ENCODE data around the gene TECTA.

GRCh38 chr11:121095561-121095960 lies 5.5 kb upstream of the TECTA start:
- no peak for TF ChIP-seq REST (IDR thresholded peaks at IDR 0.05)
- no peak for TF ChIP-seq CTCF (IDR thresholded peaks at IDR 0.05)
